Activated T-helper 1 cell treated with anti-CD3 and anti-CD28 coated beads, Interleukin-12 subunit alpha, Interleukin-12 subunit beta, Interleukin-2, Interleukin-4 antibody, amounts not matched to agents 30 ng/mL and 10 ng/mL and 1 ng/mL, durations not matched to agents 14 hours and 24 hours and 36 hours (primary cell): ENCODE data around the gene ARL8B. TPM values are rescaled to one million over a fixed set of nuclear protein-coding genes. Genes with fewer than 3 reads are reported as not detected.
A peak's percentile ranks its signal among the peaks of the same experiment; 100 is the strongest.
"Not testable (repeated sequence)": the region's sequence is repeated elsewhere in the genome, so short reads cannot be mapped to it uniquely, and the experiment has no call there.

Experiments
- DNase-seq: peaks from one replicate; pipeline ENCODE4 v3.0.0; 2021; ENCODE audit warnings: low spot score
- H3K27ac Mint-ChIP-seq: one replicate; pipeline ENCODE4 v1.8.0; 2021; ENCODE audit warnings: mild to moderate bottlenecking, mixed read lengths
- H3K27me3 Mint-ChIP-seq: one replicate; pipeline ENCODE4 v1.8.0; 2022; ENCODE audit warnings: mild to moderate bottlenecking, moderate library complexity, mixed read lengths; ENCODE audit not compliant: insufficient read depth
- H3K36me3 Mint-ChIP-seq: one replicate; pipeline ENCODE4 v1.8.0; 2021; ENCODE audit warnings: low read depth, mixed read lengths
- H3K4me1 Mint-ChIP-seq: one replicate; pipeline ENCODE4 v1.8.0; 2021; ENCODE audit warnings: low read depth, mixed read lengths
- H3K4me3 Mint-ChIP-seq: one replicate; pipeline ENCODE4 v1.8.0; 2021; ENCODE audit warnings: mild to moderate bottlenecking, moderate library complexity, mixed read lengths
- H3K9me3 Mint-ChIP-seq: one replicate; pipeline ENCODE4 v1.8.0; 2021; ENCODE audit warnings: mixed read lengths
- intact Hi-C: fragments of 100-400 bp; cut with micrococcal nuclease; formaldehyde crosslinking; loops from one replicate; pipeline ENCODE4 v1.15.1; 2024
- total RNA-seq: library from RNA; stranded (reverse); gene quantifications from 2 replicates; pipeline ENCODE4 v1.2.3, GENCODE V29; 2022

ARL8B gene
- total RNA-seq, 1 donor from 2014 or later: 43.4 TPM

DNA sequence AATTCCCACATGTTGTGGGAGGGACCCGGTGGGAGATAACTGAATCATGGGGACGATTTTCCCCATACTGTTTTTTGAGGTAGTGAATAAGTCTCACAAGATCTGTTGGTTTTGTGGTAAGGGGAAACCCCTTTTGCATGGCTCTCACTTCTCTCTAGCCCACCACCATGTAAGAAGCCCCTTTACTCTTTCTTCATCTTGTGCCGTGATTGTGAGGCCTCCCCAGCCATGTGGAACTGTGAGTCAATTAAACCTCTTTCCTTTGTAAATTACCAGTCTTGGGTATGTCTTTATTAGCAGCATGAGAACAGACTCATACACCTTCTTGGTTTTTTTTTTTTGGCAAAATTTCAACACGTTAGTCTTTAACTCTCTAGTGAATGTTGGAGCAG, 18.1 kb downstream of the ARL8B start:
- intact Hi-C loops: no loop called here
- H3K4me1 Mint-ChIP-seq: peaks cover 28% of the 10 kb centered on the region
- H3K27ac Mint-ChIP-seq: peak overlapping the region; percentile 2
- peaks cover 21% of the 10 kb centered on the region for H3K9me3 Mint-ChIP-seq
- peaks cover 28% of the 10 kb centered on the region for H3K36me3 Mint-ChIP-seq
- no peaks in the 10 kb centered on the region for H3K27me3 Mint-ChIP-seq
- H3K4me3 Mint-ChIP-seq: no peak overlapping the region
- DNase-seq: no peak

- H3K4me3 Mint-ChIP-seq: no peak overlapping the region
- no peaks in the 10 kb centered on the region for H3K27me3 Mint-ChIP-seq
- DNase-seq: no peak
- intact Hi-C loops: no loop called here
- H3K27ac Mint-ChIP-seq: no peak overlapping the region
- H3K9me3 Mint-ChIP-seq: peaks cover 27% of the 10 kb centered on the region
- peaks cover 28% of the 10 kb centered on the region for H3K4me1 Mint-ChIP-seq
- H3K36me3 Mint-ChIP-seq: peaks cover 34% of the 10 kb centered on the region
These were observed 18.7 kb downstream of the ARL8B start for GRCh38 chr3:5140839-5141238.

DNA sequence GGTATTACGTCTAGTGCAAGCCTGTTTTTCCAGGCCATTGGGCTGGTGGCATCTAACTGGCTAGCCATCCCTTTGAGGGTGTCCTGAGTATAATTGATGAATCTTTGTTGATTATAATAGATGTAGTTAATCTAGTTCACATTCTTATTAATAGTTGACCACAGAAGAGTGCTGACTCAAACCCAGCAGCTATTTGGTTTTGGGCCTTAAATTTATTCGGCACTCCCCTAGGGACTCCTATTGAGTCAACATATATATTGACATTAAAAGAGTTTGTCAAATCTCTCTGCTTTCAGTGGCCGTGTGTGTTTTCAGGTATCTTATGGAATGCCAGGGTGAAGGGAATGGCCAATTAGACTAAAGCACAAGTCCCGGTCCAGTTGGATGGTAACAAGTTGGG, 19.7 kb downstream of the ARL8B start:
- peaks cover 34% of the 10 kb centered on the region for H3K9me3 Mint-ChIP-seq
- no peak overlapping the region for H3K4me3 Mint-ChIP-seq
- DNase-seq: no peak
- H3K27ac Mint-ChIP-seq: no peak overlapping the region
- no peaks in the 10 kb centered on the region for H3K27me3 Mint-ChIP-seq
- peaks cover 21% of the 10 kb centered on the region for H3K4me1 Mint-ChIP-seq
- peaks cover 42% of the 10 kb centered on the region for H3K36me3 Mint-ChIP-seq
- intact Hi-C loops: no loop called here

DNA sequence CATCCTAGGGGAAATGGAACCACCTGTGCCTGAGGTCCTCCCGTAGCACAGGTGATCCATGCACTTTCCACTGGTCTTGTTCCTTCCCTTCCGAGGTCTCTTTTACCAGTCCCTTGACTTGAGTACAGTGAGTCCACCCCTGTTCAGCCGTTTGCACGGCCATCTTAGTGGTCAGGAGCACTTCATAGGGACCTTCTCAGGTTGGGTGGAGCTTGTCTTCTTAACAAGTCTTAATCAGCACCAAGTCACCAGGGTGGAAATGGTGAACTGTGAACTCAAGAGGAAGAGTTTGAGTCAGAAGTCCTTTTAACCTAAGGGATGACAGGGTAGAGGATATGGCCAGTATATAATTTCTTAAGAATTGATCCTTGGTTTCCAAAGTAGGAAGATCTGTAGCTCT, 21.4 kb downstream of the ARL8B start:
- Mint-ChIP-seq H3K36me3 (peaks cover 55% of the 10 kb centered on the region), H3K4me3 (no peak overlapping the region), H3K9me3 (peaks cover 47% of the 10 kb centered on the region), H3K27me3 (no peaks in the 10 kb centered on the region), H3K27ac (no peak overlapping the region), H3K4me1 (peaks cover 16% of the 10 kb centered on the region)
- intact Hi-C loops: no loop called here
- no peak for DNase-seq

GRCh38 chr3:5144316-5144994, 22.4 kb downstream of the ARL8B start:
- Mint-ChIP-seq H3K4me3 (no peak overlapping the region), H3K27ac (no peak overlapping the region), H3K27me3 (no peaks in the 10 kb centered on the region), H3K9me3 (peaks cover 47% of the 10 kb centered on the region), H3K4me1 (peaks cover 11% of the 10 kb centered on the region), H3K36me3 (peaks cover 57% of the 10 kb centered on the region)
- DNase-seq: no peak
- intact Hi-C loops: no loop called here

DNA sequence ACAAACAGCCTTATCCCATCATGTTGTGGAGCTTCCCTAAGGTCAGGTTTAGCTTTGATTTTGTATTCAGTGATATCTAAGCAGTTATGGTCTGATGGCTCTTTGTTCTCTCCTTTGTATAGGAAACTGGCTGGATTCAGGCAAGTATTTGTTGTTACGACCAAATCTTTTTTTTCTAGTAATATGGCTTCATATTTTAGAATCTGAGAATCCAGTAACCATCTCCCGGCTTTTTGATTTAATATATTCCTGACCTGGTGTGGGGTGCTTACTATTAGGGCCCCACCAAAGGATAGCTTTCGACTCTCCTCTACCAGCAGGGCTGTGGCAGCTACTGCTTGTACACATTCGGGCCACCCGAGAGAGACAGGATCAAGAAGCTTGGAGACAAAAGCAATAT, 23.0 kb downstream of the ARL8B start:
- intact Hi-C loops: no loop called here
- H3K4me1 Mint-ChIP-seq: peaks cover 10% of the 10 kb centered on the region
- H3K27ac Mint-ChIP-seq: no peak overlapping the region
- H3K4me3 Mint-ChIP-seq: no peak overlapping the region
- peaks cover 47% of the 10 kb centered on the region for H3K9me3 Mint-ChIP-seq
- H3K36me3 Mint-ChIP-seq: peaks cover 56% of the 10 kb centered on the region
- no peak for DNase-seq
- H3K27me3 Mint-ChIP-seq: no peaks in the 10 kb centered on the region

DNA sequence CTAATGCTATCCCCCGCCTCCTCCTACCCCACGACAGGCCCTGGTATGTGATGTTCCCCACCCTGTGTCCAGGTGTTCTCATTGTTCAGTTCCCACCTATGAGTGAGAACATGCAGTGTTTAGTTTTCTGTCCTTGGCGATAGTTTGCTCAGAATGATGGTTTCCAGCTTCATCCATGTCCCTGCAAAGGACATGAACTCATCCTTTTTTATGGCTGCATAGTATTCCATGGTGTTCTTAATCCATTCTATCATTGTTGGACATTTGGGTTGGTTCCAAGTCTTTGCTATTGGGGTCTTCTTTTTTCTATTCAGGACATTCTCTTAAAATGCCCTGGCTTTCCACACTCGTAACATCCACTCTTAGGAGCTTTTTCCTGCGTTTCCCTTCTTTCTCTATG, 25.1 kb downstream of the ARL8B start:
- H3K9me3 Mint-ChIP-seq: peaks cover 47% of the 10 kb centered on the region
- H3K4me3 Mint-ChIP-seq, H3K4me1 Mint-ChIP-seq, H3K27me3 Mint-ChIP-seq, H3K27ac Mint-ChIP-seq, DNase-seq, intact Hi-C loops: not testable (repeated sequence)
- peaks cover 48% of the 10 kb centered on the region for H3K36me3 Mint-ChIP-seq

DNA sequence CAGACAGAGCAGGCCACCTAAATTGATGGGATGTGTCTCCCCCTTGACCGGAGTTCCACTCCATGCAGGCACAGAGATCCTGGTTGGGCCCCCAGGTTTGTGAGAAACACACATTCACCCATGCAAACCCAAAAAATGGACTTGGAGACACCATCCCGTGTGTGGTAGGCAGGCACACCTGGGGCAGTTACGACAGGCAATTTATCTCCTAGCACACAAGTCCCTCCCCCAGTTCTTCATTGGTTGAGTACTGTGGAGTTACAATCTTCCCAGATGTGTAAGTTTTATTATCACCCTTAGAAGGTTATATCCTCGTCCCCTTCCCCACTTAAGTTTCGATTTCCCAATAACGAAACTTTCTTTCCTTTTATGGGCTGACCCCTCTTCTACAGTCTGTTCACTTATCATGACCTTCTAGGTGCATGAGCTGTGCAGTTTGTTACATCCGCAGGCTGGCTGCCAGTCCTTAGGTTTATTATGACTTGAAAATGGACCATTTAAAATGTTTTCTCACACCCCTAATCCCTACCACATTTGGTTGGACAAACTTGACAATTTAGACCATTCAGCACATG, 27.3 kb downstream of the ARL8B start:
- intact Hi-C loops: no loop called here
- H3K36me3 Mint-ChIP-seq: peaks cover 40% of the 10 kb centered on the region
- DNase-seq: no peak
- peaks cover 31% of the 10 kb centered on the region for H3K9me3 Mint-ChIP-seq
- no peaks in the 10 kb centered on the region for H3K27me3 Mint-ChIP-seq
- no peak overlapping the region for H3K27ac Mint-ChIP-seq
- H3K4me3 Mint-ChIP-seq: no peak overlapping the region
- peaks cover 11% of the 10 kb centered on the region for H3K4me1 Mint-ChIP-seq

DNA sequence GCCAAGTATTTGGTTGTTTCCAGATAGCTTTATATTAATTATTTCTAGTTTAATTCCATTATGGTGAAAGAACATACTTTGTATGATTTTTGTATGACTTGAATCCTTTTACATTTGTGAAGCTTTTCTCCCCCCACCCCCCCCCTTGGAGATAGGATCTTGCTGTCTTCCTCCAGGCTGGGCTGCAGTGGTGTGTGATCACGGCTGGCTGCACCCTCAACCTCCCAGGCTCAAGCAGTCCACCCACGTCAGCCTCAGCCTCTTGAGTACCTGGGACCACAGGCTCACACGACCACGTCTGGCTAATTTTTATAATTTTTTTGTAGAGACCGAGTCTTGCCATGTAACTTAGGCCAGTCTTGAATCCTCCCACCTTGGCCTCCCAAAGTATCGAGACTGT, 29.5 kb downstream of the ARL8B start:
- no peak for DNase-seq
- H3K27ac Mint-ChIP-seq: no peak overlapping the region
- H3K4me1 Mint-ChIP-seq: peaks cover 11% of the 10 kb centered on the region
- no peaks in the 10 kb centered on the region for H3K27me3 Mint-ChIP-seq
- H3K4me3 Mint-ChIP-seq: no peak overlapping the region
- peaks cover 21% of the 10 kb centered on the region for H3K36me3 Mint-ChIP-seq
- H3K9me3 Mint-ChIP-seq: peaks cover 14% of the 10 kb centered on the region
- intact Hi-C loops: no loop called here

DNA sequence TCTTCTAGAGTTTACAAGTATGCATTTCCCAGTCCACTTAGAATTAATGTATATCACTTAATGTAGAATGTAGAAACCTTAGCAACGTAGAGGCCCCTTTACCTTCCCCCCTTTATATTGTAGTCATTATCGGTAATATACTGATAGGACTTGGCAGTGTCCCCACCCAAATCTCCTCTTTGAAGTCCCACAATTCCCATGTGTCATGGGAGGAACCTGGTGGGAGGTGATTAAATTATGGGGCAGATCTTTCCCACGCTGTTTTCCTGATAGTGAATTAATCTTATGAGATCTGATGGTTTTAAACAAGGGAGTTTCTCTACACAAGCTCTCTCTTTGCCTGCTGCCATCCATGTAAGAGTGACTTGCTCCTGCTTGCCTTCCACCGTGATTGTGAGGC, 31.0 kb downstream of the ARL8B start:
- no peak for DNase-seq
- H3K4me3 Mint-ChIP-seq: no peak overlapping the region
- H3K36me3 Mint-ChIP-seq: peaks cover 9% of the 10 kb centered on the region
- no peak overlapping the region for H3K27ac Mint-ChIP-seq
- peaks cover 14% of the 10 kb centered on the region for H3K4me1 Mint-ChIP-seq
- H3K27me3 Mint-ChIP-seq: no peaks in the 10 kb centered on the region
- H3K9me3 Mint-ChIP-seq: no peaks in the 10 kb centered on the region
- intact Hi-C loops: no loop called here

DNA sequence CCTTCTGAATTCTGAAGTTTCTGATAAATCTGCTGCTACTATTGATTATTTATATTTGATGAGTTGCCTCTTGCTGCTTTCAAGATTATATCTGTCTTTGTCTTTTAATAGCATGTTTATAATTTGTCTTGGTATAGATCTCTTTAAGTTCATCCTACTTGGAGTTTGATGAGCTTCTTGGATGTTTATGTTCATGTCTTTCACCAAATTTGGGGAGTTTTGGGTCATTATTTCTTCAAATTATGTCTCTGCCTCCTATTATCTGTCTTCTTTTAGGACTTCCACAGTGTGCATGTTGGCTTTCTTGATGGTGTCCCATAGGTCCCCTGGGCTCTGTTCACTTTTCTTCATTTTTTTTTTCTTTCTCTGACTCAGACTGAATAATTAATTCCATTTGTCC, 33.1 kb downstream of the ARL8B start:
- peaks cover 3% of the 10 kb centered on the region for H3K36me3 Mint-ChIP-seq
- no peak overlapping the region for H3K4me3 Mint-ChIP-seq
- intact Hi-C loops: no loop called here
- H3K4me1 Mint-ChIP-seq: peaks cover 12% of the 10 kb centered on the region
- no peak for DNase-seq
- H3K27me3 Mint-ChIP-seq: no peaks in the 10 kb centered on the region
- H3K9me3 Mint-ChIP-seq: no peaks in the 10 kb centered on the region
- H3K27ac Mint-ChIP-seq: no peak overlapping the region

DNA sequence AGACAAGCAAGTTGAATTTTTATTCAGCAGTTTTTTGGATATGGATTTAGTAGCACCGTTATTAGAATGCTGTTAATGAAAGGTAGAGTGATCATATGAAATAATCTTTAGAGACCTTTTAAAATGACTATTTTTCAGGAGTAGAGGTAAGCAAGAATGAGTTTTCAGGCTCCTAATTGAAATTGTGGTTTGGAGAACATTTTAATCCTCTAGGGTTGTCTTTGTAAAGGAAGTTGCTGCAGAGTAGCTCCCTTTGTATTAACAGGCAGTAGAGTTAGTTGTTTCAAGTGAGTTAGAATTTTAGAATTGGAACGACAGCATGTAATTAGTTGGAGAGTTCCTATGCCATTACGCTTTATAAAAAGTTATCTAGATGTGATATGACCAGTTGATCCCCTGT, 38.2 kb downstream of the ARL8B start:
- no peak overlapping the region for H3K4me3 Mint-ChIP-seq
- intact Hi-C loops: no loop called here
- H3K27me3 Mint-ChIP-seq: no peaks in the 10 kb centered on the region
- H3K27ac Mint-ChIP-seq: peak overlapping the region; percentile 12
- peaks cover 3% of the 10 kb centered on the region for H3K36me3 Mint-ChIP-seq
- H3K4me1 Mint-ChIP-seq: peaks cover 33% of the 10 kb centered on the region
- no peaks in the 10 kb centered on the region for H3K9me3 Mint-ChIP-seq
- no peak for DNase-seq

DNA sequence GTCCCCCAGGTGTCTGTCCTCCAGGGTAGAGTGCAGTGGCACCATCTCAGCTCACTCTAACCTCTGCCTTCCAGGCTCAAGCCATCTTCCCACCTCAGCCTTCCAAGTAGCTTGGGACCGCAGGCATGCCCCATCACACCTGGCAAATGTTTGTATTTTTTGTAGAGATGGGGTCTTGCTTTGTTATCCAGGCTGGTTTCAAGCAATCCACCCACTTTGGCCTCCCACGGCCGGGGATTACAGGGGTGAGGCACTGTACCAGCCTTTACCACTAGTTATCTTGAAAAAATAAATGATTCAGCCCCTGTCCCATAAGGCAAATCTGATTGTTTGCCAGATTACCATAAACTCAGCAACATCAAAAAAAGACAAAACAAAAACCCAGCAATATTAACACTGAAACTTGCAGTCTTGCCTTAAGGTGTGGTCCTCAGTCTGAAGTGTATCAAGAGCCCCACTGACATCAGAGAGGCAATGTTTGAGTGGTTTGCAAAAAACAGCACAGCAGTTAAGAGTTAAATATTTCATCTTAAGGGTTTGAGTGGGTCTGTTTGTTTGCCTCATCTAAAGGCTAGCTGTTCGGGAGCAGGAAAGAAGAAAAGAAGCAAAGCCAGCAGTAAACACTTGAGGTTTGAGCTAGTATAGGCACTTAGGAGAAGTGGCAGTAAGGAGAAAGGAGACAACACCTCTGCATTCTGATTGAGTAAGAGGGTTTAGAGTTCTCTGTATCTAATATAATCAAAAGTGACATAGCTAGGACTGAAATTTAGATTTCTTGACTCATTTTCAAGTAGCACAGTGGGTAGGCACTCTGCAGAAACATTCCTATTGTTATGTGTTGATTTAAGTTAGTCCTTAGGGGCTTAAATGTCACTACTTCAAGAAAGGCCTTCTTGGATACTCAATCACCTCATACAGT, 39.1 kb downstream of the ARL8B start:
- no peaks in the 10 kb centered on the region for H3K9me3 Mint-ChIP-seq
- intact Hi-C loops: no loop called here
- H3K4me1 Mint-ChIP-seq: peaks cover 38% of the 10 kb centered on the region
- H3K36me3 Mint-ChIP-seq: peaks cover 3% of the 10 kb centered on the region
- no peaks in the 10 kb centered on the region for H3K27me3 Mint-ChIP-seq
- no peak for DNase-seq
- peak overlapping the region; percentile 53 for H3K27ac Mint-ChIP-seq
- H3K4me3 Mint-ChIP-seq: no peak overlapping the region
